H1 (cell line): ENCODE measurements around the gene CADPS. TPM values are rescaled to one million over a fixed set of nuclear protein-coding genes. Genes with fewer than 3 reads are reported as not detected.

Experiments used
- CTCF ChIA-PET: fragments of 300-600 bp; sonication (Branson Sonifier 250); formaldehyde crosslinking; loops from one replicate; lab custom pipeline; 2021; ENCODE audit not compliant: partially characterized antibody; lab: Charles Lee
- POLR2A ChIA-PET: fragments of 300-600 bp; sonication (Branson Sonifier 250); formaldehyde crosslinking; loops from one replicate; lab custom pipeline; 2021; ENCODE audit warnings: inconsistent platforms; ENCODE audit not compliant: partially characterized antibody; lab: Charles Lee
- DNase-seq, 2 experiments: peaks; one replicate each; pipeline versions ENCODE4 v3.0.0 to v3.0.0-alpha.2; 2010 to 2022; ENCODE audit warnings: low spot score in 2 of 2, low read depth in 1 of 2, mixed read lengths in 1 of 2
- FAIRE-seq: peaks from 2 replicates; lab custom pipeline; 2011; peaks lifted over from hg19 to GRCh38; lab: Jason Lieb, UNC
- H2AFZ ChIP-seq: 2 replicates; pipeline ENCODE4 v1.8.1; 2012; ENCODE audit warnings: low read length, inconsistent platforms
- H2AK5ac ChIP-seq: 2 replicates; pipeline ENCODE4 v1.6.1; 2013; ENCODE audit warnings: low read depth, low read length
- H2BK120ac ChIP-seq: replicated peaks from 2 replicates; pipeline ENCODE3; 2013; ENCODE audit warnings: low read depth, low read length, inconsistent platforms
- H2BK12ac ChIP-seq: 2 replicates; pipeline ENCODE4 v1.6.1; 2013; ENCODE audit warnings: low read depth, low read length
- H2BK15ac ChIP-seq: 2 replicates; pipeline ENCODE4 v1.6.1; 2013; ENCODE audit warnings: low read length
- H2BK20ac ChIP-seq: 2 replicates; pipeline ENCODE4 v1.6.1; 2013; ENCODE audit warnings: low read length
- H2BK5ac ChIP-seq: 2 replicates; pipeline ENCODE4 v1.6.1; 2013; ENCODE audit warnings: low read depth, low read length
- H3K14ac ChIP-seq: 2 replicates; pipeline ENCODE4 v1.6.1; 2013; ENCODE audit warnings: inconsistent platforms; ENCODE audit not compliant: insufficient read length
- H3K18ac ChIP-seq: 2 replicates; pipeline ENCODE4 v1.6.1; 2013; ENCODE audit warnings: low read length; ENCODE audit errors: extremely low read depth
- H3K23ac ChIP-seq: 2 replicates; pipeline ENCODE4 v1.6.1; 2013; ENCODE audit warnings: inconsistent platforms; ENCODE audit not compliant: insufficient read length
- H3K23me2 ChIP-seq: 2 replicates; pipeline ENCODE4 v1.6.1; 2013; ENCODE audit warnings: low read depth, low read length
- H3K27ac ChIP-seq: 2 replicates; pipeline ENCODE4 v1.6.1; 2011; ENCODE audit warnings: low read depth, low read length, inconsistent platforms
- H3K27me3 ChIP-seq, 4 experiments: replicated peaks in 1 of 4; 1 replicate in 1 of 4; 2 replicates in 3 of 4; pipeline versions ENCODE4 v1.6.1 to v1.8.1; 2011 to 2013; ENCODE audit warnings: low read length in 3 of 4, mild to moderate bottlenecking in 3 of 4, inconsistent platforms in 2 of 4, mixed read lengths in 2 of 4, moderate library complexity in 1 of 4; ENCODE audit not compliant: control insufficient read depth in 3 of 4, insufficient read depth in 3 of 4; ENCODE audit errors: extremely low read depth in 1 of 4
- H3K36me3 ChIP-seq, 4 experiments: 2 replicates each; pipeline versions ENCODE4 v1.6.1 to v1.8.1; 2011 to 2013; ENCODE audit warnings: mild to moderate bottlenecking in 4 of 4, low read length in 3 of 4, moderate library complexity in 2 of 4, control low read depth in 1 of 4, inconsistent platforms in 1 of 4; ENCODE audit not compliant: insufficient read depth in 4 of 4, control insufficient read depth in 2 of 4
- H3K4ac ChIP-seq: replicated peaks from 2 replicates; pipeline ENCODE3; 2013; ENCODE audit warnings: low read length, low read depth, mixed read lengths, inconsistent platforms; ENCODE audit not compliant: insufficient read length
- H3K4me1 ChIP-seq, 4 experiments: replicated peaks in 1 of 4; 1 replicate in 1 of 4; 2 replicates in 3 of 4; pipeline versions ENCODE4 v1.6.1 to v1.8.1; 2011 to 2013; ENCODE audit warnings: low read length in 3 of 4, inconsistent platforms in 2 of 4, mixed read lengths in 1 of 4; ENCODE audit not compliant: insufficient read depth in 4 of 4, control insufficient read depth in 3 of 4
- H3K4me2 ChIP-seq, 2 experiments: 2 replicates each; pipeline versions ENCODE4 v1.6.1 to v1.8.1; 2011 to 2013; ENCODE audit warnings: low read depth in 2 of 2, low read length in 2 of 2, control low read depth in 1 of 2, inconsistent platforms in 1 of 2, mild to moderate bottlenecking in 1 of 2; ENCODE audit not compliant: insufficient read depth in 1 of 2
- H3K4me3 ChIP-seq, 4 experiments: fragments of 200-600, 300-600 bp in 1 of 4; sonication (generic), shearing (Covaris generic), sonication (Bioruptor Twin) in 1 of 4; 2 replicates each; pipeline versions ENCODE4 v1.5.1 to v1.8.1; 2011 to 2016; ENCODE audit warnings: low read length in 4 of 4, low read depth in 3 of 4, control low read depth in 2 of 4, inconsistent platforms in 2 of 4, mild to moderate bottlenecking in 2 of 4, mixed read lengths in 1 of 4, moderate library complexity in 1 of 4; ENCODE audit not compliant: insufficient read depth in 2 of 4; ENCODE audit errors: extremely low read depth in 1 of 4
- H3K56ac ChIP-seq: replicated peaks from 2 replicates; pipeline ENCODE3; 2013; ENCODE audit warnings: low read depth, mild to moderate bottlenecking, mixed read lengths, low read length, inconsistent platforms; ENCODE audit not compliant: insufficient read length
- H3K79me1 ChIP-seq: 2 replicates; pipeline ENCODE4 v1.6.1; 2013; ENCODE audit warnings: low read depth, low read length, control low read depth
- H3K79me2 ChIP-seq, 2 experiments: 2 replicates each; pipeline versions ENCODE4 v1.6.1 to v1.8.1; 2012 to 2013; ENCODE audit warnings: low read length in 2 of 2, mild to moderate bottlenecking in 2 of 2, inconsistent platforms in 1 of 2; ENCODE audit not compliant: insufficient read depth in 2 of 2, control insufficient read depth in 1 of 2
- H3K9ac ChIP-seq, 4 experiments: replicated peaks in 1 of 4; 1 replicate in 1 of 4; 2 replicates in 3 of 4; pipeline versions ENCODE4 v1.6.1 to v1.8.1; 2011 to 2013; ENCODE audit warnings: low read depth in 3 of 4, low read length in 3 of 4, control low read depth in 2 of 4, mild to moderate bottlenecking in 2 of 4, moderate library complexity in 2 of 4, inconsistent platforms in 1 of 4; ENCODE audit errors: extremely low read depth in 1 of 4
- H3K9me3 ChIP-seq, 2 experiments: 2 replicates each; pipeline versions ENCODE4 v1.6.1 to v1.8.1; 2012 to 2013; ENCODE audit warnings: mild to moderate bottlenecking in 2 of 2, moderate library complexity in 2 of 2, control low read depth in 1 of 2, inconsistent platforms in 1 of 2, low read depth in 1 of 2, low read length in 1 of 2, mixed read lengths in 1 of 2; ENCODE audit not compliant: insufficient read depth in 2 of 2
- H4K20me1 ChIP-seq, 2 experiments: replicated peaks in 1 of 2; 2 replicates each; pipeline versions ENCODE3 to v1.8.1; 2011 to 2013; ENCODE audit warnings: inconsistent platforms in 2 of 2, low read length in 2 of 2, mild to moderate bottlenecking in 1 of 2; ENCODE audit not compliant: insufficient read depth in 2 of 2, control insufficient read depth in 1 of 2
- H4K5ac ChIP-seq: 2 replicates; pipeline ENCODE4 v1.6.1; 2013; ENCODE audit warnings: low read length, low read depth, mixed read lengths, inconsistent platforms; ENCODE audit not compliant: insufficient read length
- H4K8ac ChIP-seq: 2 replicates; pipeline ENCODE4 v1.8.0; 2013; ENCODE audit warnings: mild to moderate bottlenecking, moderate library complexity, low read length, inconsistent platforms; ENCODE audit not compliant: insufficient read depth; ENCODE audit errors: extremely low read depth
- H4K91ac ChIP-seq: replicated peaks from 2 replicates; pipeline ENCODE3; 2013; ENCODE audit warnings: low read length, mixed read lengths, inconsistent platforms; ENCODE audit not compliant: insufficient read length
- CEBPB ChIP-seq: IDR thresholded peaks from 2 replicates; pipeline ENCODE4 v1.6.1; 2012; ENCODE audit warnings: low read depth, low read length
- EGR1 ChIP-seq: IDR thresholded peaks from 2 replicates; pipeline ENCODE4 v1.6.1; 2011; ENCODE audit warnings: low read depth, low read length, borderline replicate concordance
- EP300 ChIP-seq, 2 experiments: IDR thresholded peaks; 1 replicate in 1 of 2; 2 replicates in 1 of 2; pipeline ENCODE4 v1.6.1; 2011 to 2012; ENCODE audit warnings: low read depth in 2 of 2, low read length in 2 of 2, mild to moderate bottlenecking in 2 of 2, borderline replicate concordance in 1 of 2, inconsistent platforms in 1 of 2, moderate library complexity in 1 of 2
- EZH2 ChIP-seq: fragments of 200-600 bp; sonication (generic); IDR thresholded peaks from 2 replicates; pipeline ENCODE4 v1.7.1; 2012; ENCODE audit warnings: low read depth, mild to moderate bottlenecking, moderate library complexity, low read length, inconsistent platforms; ENCODE audit not compliant: severe bottlenecking
- HDAC2 ChIP-seq, 2 experiments: fragments of 300-600 bp in 1 of 2; sonication (generic) in 1 of 2; IDR thresholded peaks; 2 replicates each; pipeline ENCODE4 v1.6.1; 2011 to 2012; ENCODE audit warnings: low read depth in 2 of 2, low read length in 2 of 2, mild to moderate bottlenecking in 2 of 2, moderate library complexity in 2 of 2, borderline replicate concordance in 1 of 2, inconsistent platforms in 1 of 2
- JUND ChIP-seq: IDR thresholded peaks from 2 replicates; pipeline ENCODE4 v1.6.1; 2011; ENCODE audit warnings: mild to moderate bottlenecking, improper control_type of control experiment, low read length
- KDM4A ChIP-seq: IDR thresholded peaks from one replicate; pipeline ENCODE4 v1.7.1; 2012; ENCODE audit warnings: low read depth, mild to moderate bottlenecking, moderate library complexity, low read length, inconsistent platforms; ENCODE audit not compliant: severe bottlenecking
- SIX5 ChIP-seq: IDR thresholded peaks from 2 replicates; pipeline ENCODE4 v1.6.1; 2011; ENCODE audit warnings: mild to moderate bottlenecking, low read depth, low read length
- SUZ12 ChIP-seq: fragments of 200-600 bp; sonication (generic); IDR thresholded peaks from 2 replicates; pipeline ENCODE4 v1.6.1; 2012; ENCODE audit warnings: mild to moderate bottlenecking, inconsistent platforms, low read length, moderate library complexity, mixed read lengths
- WGBS, 2 experiments: shearing (Covaris generic) in 1 of 2; methylation state at CpG; one replicate each; pipeline versions ENCODE4 v1.1.6 to v1.1.7; 2013 to 2015; ENCODE audit warnings: low lambda C conversion rate in 2 of 2, mixed read lengths in 2 of 2, inconsistent platforms in 1 of 2, low coverage in 1 of 2, missing lambda C conversion rate in 1 of 2; ENCODE audit not compliant: insufficient replicate concordance in 2 of 2, insufficient coverage in 1 of 2, insufficient read length in 1 of 2; ENCODE audit errors: extremely low coverage in 1 of 2, missing lambda C conversion rate in 1 of 2; 5-methylcytosine and 5-hydroxymethylcytosine counted together
- polyA plus RNA-seq, 7 experiments: library from polyadenylated mRNA; depleted of rRNA in 3 of 7; stranded (reverse) in 5 of 7; unstranded in 2 of 7; fragments of >200 nt in 5 of 7; fragments of 200-250 nt in 2 of 7; gene quantifications; 1 replicate in 5 of 7; 2 replicates in 1 of 7; 4 replicates in 1 of 7; pipeline versions ENCODE4 v1.2.1 to v1.2.3, GENCODE V29; 2011 to 2013; ENCODE audit warnings: missing spikeins in 2 of 7, mixed read lengths in 2 of 7
- total RNA-seq: library from RNA; stranded (reverse); fragmentation: NEBNext Ultra II Directional; extraction: Animal tissue kit (Norgen Biotek cat#: 25700); gene quantifications from 2 replicates; pipeline ENCODE4 v1.2.1, GENCODE V29; 2021
- TF ChIP-seq, protein P1 (sequence below), 3 experiments: IDR thresholded peaks; 1 replicate in 2 of 3; 2 replicates in 1 of 3; pipeline versions ENCODE4 v1.5.1 to v1.6.1; 2011; ENCODE audit warnings: low read length in 3 of 3, mild to moderate bottlenecking in 3 of 3, inconsistent platforms in 2 of 3, low read depth in 1 of 3, moderate library complexity in 1 of 3; ENCODE audit not compliant: insufficient read depth in 1 of 3; ENCODE audit errors: control extremely low read depth in 1 of 3

The CADPS gene
- total and polyA plus RNA-seq, 2 of the 8 experiments (the other 6 are each of a cell fraction or from before 2014, with no cell fraction given), result 7.1 to 10.2 TPM

DNA sequence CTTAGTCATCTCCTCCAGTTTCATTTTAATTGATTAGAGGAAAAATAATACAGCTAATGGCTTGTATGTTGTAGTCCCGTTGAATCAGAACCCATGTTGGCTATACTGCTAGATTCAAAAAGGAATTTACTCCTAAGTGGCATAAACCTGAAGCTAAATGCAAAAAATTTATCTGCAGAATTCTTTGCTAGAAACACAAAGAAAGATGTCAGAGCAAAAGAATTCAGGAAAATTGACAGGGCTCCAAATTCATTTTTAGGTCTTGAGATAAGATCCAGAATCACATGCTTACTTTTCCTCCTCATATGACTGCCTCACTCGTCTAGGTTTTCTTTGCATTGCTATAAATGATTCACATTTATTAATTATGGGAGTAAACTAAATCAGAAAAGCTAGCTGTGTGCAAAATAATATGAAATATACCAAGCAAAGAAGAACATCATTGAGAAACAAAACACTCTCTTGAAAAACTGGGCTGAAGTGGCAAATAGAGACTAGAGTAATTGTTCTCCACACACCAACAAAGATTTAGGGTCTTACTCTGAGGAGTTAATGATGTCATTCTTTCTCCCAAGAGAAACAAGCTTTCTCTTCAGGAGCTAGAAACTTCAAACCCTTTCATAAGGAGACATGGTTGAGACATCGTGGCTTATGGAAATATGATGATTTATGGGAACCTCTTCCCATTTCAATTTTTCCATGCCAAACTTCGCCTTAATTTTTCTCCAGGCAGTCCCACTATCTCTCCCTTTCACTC is 407.1 kb downstream of the CADPS start:
- CTCF ChIA-PET, result no interaction called here
- WGBS, 2 experiments, result 83% methylated on average over 4 of the region's 4 CpGs; no CpG with 5 or more reads in 1 of the 2 experiments
- H2BK120ac ChIP-seq, result no peak overlapping the region
- H2BK20ac ChIP-seq, result no peak overlapping the region
- no peak overlapping the region for H3K4ac ChIP-seq
- no peak overlapping the region for H3K14ac ChIP-seq
- H3K23ac ChIP-seq, result no peak overlapping the region
- no peak overlapping the region for H3K4me3 ChIP-seq
- no peak overlapping the region for H4K5ac ChIP-seq
- H3K79me2 ChIP-seq, result no peaks in the 10 kb centered on the region
- H3K27ac ChIP-seq, result no peak overlapping the region
- no peak for FAIRE-seq
- H4K91ac ChIP-seq, result no peak overlapping the region
- H3K9me3 ChIP-seq, result no peaks in the 10 kb centered on the region
- H2AFZ ChIP-seq, result no peak overlapping the region
- no peaks in the 10 kb centered on the region for H3K27me3 ChIP-seq
- no peaks in the 10 kb centered on the region for H4K20me1 ChIP-seq
- no peak overlapping the region for H2BK5ac ChIP-seq
- no peak overlapping the region for H3K18ac ChIP-seq
- H3K36me3 ChIP-seq, result no peaks in the 10 kb centered on the region
- no peaks in the 10 kb centered on the region for H3K4me1 ChIP-seq
- H3K23me2 ChIP-seq, result no peaks in the 10 kb centered on the region
- H2BK12ac ChIP-seq, result no peak overlapping the region
- POLR2A ChIA-PET, result interaction anchor here (0.8 kb wide), 1 partner anchor 9 kb away, joined by 3 read pairs; no protein-coding TSS in a partner anchor
- H2AK5ac ChIP-seq, result no peak overlapping the region
- no peak overlapping the region for H3K56ac ChIP-seq
- no peak overlapping the region for H3K9ac ChIP-seq
- DNase-seq, result no peak
- H4K8ac ChIP-seq, result no peak overlapping the region
- no peaks in the 10 kb centered on the region for H3K79me1 ChIP-seq
- H3K4me2 ChIP-seq, result no peak overlapping the region
- no peak overlapping the region for H2BK15ac ChIP-seq
- no peak for TF ChIP-seq JUND
- TF ChIP-seq EP300 (IDR thresholded peaks at IDR 0.05; ENCODE audit: borderline replicate concordance in 1 of 2, low read depth in 2 of 2, low read length in 2 of 2), result no peak
- no peak for TF ChIP-seq SUZ12
- TF ChIP-seq EGR1, result no peak
- no peak for TF ChIP-seq EZH2
- no peak for TF ChIP-seq CEBPB
- TF ChIP-seq HDAC2 (IDR thresholded peaks at IDR 0.05; ENCODE audit: borderline replicate concordance in 1 of 2, low read depth in 2 of 2, low read length in 2 of 2), result no peak
- no peak for TF ChIP-seq KDM4A
- TF ChIP-seq, protein P1, sequence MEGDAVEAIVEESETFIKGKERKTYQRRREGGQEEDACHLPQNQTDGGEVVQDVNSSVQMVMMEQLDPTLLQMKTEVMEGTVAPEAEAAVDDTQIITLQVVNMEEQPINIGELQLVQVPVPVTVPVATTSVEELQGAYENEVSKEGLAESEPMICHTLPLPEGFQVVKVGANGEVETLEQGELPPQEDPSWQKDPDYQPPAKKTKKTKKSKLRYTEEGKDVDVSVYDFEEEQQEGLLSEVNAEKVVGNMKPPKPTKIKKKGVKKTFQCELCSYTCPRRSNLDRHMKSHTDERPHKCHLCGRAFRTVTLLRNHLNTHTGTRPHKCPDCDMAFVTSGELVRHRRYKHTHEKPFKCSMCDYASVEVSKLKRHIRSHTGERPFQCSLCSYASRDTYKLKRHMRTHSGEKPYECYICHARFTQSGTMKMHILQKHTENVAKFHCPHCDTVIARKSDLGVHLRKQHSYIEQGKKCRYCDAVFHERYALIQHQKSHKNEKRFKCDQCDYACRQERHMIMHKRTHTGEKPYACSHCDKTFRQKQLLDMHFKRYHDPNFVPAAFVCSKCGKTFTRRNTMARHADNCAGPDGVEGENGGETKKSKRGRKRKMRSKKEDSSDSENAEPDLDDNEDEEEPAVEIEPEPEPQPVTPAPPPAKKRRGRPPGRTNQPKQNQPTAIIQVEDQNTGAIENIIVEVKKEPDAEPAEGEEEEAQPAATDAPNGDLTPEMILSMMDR (IDR thresholded peaks at IDR 0.05; ENCODE audit: control extremely low read depth in 1 of 3, insufficient read depth in 1 of 3, low read depth in 1 of 3, low read length in 3 of 3), result no peak
- TF ChIP-seq SIX5, result no peak
